ENCODE measurements around the gene RADIL. TPM values are rescaled to one million over a fixed set of nuclear protein-coding genes. Genes with fewer than 3 reads are reported as not detected.

RADIL gene
- total RNA-seq, 4 donors from 2014 or later: 2.1 to 6.8 (median 3.6) TPM

GRCh38 chr7:4849390-4849789, 34.1 kb downstream of the RADIL start:
- peak in 1 of 2 donors; percentile 16 for DNase-seq (ENCODE audit: low spot score in 2 of 2)
- TF ChIP-seq, protein P1, sequence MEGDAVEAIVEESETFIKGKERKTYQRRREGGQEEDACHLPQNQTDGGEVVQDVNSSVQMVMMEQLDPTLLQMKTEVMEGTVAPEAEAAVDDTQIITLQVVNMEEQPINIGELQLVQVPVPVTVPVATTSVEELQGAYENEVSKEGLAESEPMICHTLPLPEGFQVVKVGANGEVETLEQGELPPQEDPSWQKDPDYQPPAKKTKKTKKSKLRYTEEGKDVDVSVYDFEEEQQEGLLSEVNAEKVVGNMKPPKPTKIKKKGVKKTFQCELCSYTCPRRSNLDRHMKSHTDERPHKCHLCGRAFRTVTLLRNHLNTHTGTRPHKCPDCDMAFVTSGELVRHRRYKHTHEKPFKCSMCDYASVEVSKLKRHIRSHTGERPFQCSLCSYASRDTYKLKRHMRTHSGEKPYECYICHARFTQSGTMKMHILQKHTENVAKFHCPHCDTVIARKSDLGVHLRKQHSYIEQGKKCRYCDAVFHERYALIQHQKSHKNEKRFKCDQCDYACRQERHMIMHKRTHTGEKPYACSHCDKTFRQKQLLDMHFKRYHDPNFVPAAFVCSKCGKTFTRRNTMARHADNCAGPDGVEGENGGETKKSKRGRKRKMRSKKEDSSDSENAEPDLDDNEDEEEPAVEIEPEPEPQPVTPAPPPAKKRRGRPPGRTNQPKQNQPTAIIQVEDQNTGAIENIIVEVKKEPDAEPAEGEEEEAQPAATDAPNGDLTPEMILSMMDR (IDR thresholded peaks at IDR 0.05): no peak
- TF ChIP-seq POLR2A (IDR thresholded peaks at IDR 0.05): no peak
- no peak for TF ChIP-seq EP300 (IDR thresholded peaks at IDR 0.05)
- no peak for TF ChIP-seq POLR2AphosphoS5 (IDR thresholded peaks at IDR 0.05)
- 22% methylated on average over 4 of the region's 4 CpGs for WGBS

GRCh38 chr7:4845740-4846142, 37.8 kb downstream of the RADIL start:
- H3K4me1 ChIP-seq: no peaks in the 10 kb centered on the region
- peak in 1 of 2 donors; percentile 49 for DNase-seq (ENCODE audit: low spot score in 2 of 2)
- H3K4me3 ChIP-seq: no peak overlapping the region
- no peak overlapping the region for H3K27ac ChIP-seq
- TF ChIP-seq POLR2AphosphoS5 (IDR thresholded peaks at IDR 0.05): no peak
- TF ChIP-seq, protein P1 (IDR thresholded peaks at IDR 0.05): no peak
- TF ChIP-seq EP300 (IDR thresholded peaks at IDR 0.05): no peak
- TF ChIP-seq POLR2A (IDR thresholded peaks at IDR 0.05): no peak
- WGBS: 41% methylated on average over 18 of the region's 18 CpGs
- H3K36me3 ChIP-seq: no peaks in the 10 kb centered on the region
- H3K27me3 ChIP-seq: no peaks in the 10 kb centered on the region
- no peaks in the 10 kb centered on the region for H3K9me3 ChIP-seq

More at GRCh38 chr7:4849390-4849789, 34.1 kb downstream of the RADIL start:
- Histone ChIP-seq H3K27me3 (no peaks in the 10 kb centered on the region), H3K36me3 (no peaks in the 10 kb centered on the region), H3K4me3 (no peak overlapping the region), H3K27ac (no peak overlapping the region), H3K4me1 (no peaks in the 10 kb centered on the region), H3K9me3 (no peaks in the 10 kb centered on the region)

- 82% methylated on average over 16 of the region's 22 CpGs for WGBS
- no peak overlapping the region for H3K27ac ChIP-seq
Measured at GRCh38 chr7:4842319-4843064, 41.0 kb downstream of the RADIL start.

GRCh38 chr7:4841836-4842235, 41.7 kb downstream of the RADIL start:
- no peak for TF ChIP-seq POLR2AphosphoS5 (IDR thresholded peaks at IDR 0.05)
- TF ChIP-seq, protein P1 (IDR thresholded peaks at IDR 0.05): no peak
- H3K27me3 ChIP-seq: no peaks in the 10 kb centered on the region
- no peaks in the 10 kb centered on the region for H3K4me1 ChIP-seq
- no peaks in the 10 kb centered on the region for H3K36me3 ChIP-seq
- H3K4me3 ChIP-seq: no peak overlapping the region
- DNase-seq (ENCODE audit: low spot score in 2 of 2): peak in 1 of 2 donors; percentile 12
- no peak overlapping the region for H3K27ac ChIP-seq
- H3K9me3 ChIP-seq: no peaks in the 10 kb centered on the region
- WGBS: 93% methylated on average over 13 of the region's 13 CpGs

More at GRCh38 chr7:4842319-4843064, 41.0 kb downstream of the RADIL start:
- H3K36me3 ChIP-seq: no peaks in the 10 kb centered on the region
- no peaks in the 10 kb centered on the region for H3K4me1 ChIP-seq
- DNase-seq (ENCODE audit: low spot score in 2 of 2): peak in 1 of 2 donors; percentile 71
- no peak for TF ChIP-seq EP300 (IDR thresholded peaks at IDR 0.05)
- TF ChIP-seq POLR2A (IDR thresholded peaks at IDR 0.05): no peak
- no peaks in the 10 kb centered on the region for H3K27me3 ChIP-seq
- H3K4me3 ChIP-seq: no peak overlapping the region
- no peaks in the 10 kb centered on the region for H3K9me3 ChIP-seq

DNA sequence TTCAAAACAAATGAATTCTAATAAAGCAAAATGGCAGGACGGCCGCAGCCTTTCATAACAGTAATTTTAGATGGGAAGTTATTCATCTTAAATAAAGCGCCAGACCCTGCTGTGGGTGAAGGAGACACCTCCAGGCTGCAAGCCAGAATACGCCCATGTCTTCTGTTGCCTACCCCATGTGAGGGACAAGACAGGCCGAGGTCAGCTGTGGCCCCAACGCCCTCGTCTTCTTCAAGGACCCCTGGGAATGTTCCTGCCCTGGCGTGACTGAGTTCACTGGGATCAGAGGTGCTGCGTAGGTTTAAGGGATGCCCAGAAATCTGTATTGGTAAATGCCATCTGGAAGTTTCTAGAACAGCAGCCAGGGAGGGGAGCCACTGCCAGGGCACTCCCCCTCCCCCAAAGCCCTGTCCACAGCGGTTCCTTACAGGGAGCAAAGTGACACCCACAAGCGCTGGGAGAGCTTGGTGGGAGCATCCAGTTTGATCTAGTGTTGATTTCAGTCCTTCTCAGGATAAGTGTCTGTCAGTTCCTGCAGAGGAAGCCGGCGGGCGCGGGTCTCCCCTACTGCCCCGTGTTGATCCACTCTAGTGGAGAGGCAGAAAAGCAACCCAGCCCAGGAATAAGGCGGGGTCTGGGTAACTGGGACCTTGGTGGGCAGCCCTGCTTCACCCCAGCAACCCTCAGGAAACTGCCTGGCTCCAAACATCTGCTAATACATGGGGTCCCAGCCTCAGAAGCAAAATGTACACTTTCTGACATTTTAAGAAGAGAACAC, 42.3 kb downstream of the RADIL start:
- TF ChIP-seq, protein P1 (IDR thresholded peaks at IDR 0.05): no peak
- no peak for TF ChIP-seq POLR2A (IDR thresholded peaks at IDR 0.05)
- no peak for TF ChIP-seq POLR2AphosphoS5 (IDR thresholded peaks at IDR 0.05)
- no peak for TF ChIP-seq EP300 (IDR thresholded peaks at IDR 0.05)
- 94% methylated on average over 14 of the region's 17 CpGs for WGBS
- no peaks in the 10 kb centered on the region for H3K9me3 ChIP-seq

More for the DNA sequence above, 42.3 kb downstream of the RADIL start:
- H3K27ac ChIP-seq: no peak overlapping the region
- no peaks in the 10 kb centered on the region for H3K4me1 ChIP-seq
- no peaks in the 10 kb centered on the region for H3K36me3 ChIP-seq
- DNase-seq (ENCODE audit: low spot score in 2 of 2): peak in 1 of 2 donors; percentile 72
- H3K4me3 ChIP-seq: no peak overlapping the region
- no peaks in the 10 kb centered on the region for H3K27me3 ChIP-seq
